Measurements from ENCODE around the gene TNF.

The TNF gene

DNA sequence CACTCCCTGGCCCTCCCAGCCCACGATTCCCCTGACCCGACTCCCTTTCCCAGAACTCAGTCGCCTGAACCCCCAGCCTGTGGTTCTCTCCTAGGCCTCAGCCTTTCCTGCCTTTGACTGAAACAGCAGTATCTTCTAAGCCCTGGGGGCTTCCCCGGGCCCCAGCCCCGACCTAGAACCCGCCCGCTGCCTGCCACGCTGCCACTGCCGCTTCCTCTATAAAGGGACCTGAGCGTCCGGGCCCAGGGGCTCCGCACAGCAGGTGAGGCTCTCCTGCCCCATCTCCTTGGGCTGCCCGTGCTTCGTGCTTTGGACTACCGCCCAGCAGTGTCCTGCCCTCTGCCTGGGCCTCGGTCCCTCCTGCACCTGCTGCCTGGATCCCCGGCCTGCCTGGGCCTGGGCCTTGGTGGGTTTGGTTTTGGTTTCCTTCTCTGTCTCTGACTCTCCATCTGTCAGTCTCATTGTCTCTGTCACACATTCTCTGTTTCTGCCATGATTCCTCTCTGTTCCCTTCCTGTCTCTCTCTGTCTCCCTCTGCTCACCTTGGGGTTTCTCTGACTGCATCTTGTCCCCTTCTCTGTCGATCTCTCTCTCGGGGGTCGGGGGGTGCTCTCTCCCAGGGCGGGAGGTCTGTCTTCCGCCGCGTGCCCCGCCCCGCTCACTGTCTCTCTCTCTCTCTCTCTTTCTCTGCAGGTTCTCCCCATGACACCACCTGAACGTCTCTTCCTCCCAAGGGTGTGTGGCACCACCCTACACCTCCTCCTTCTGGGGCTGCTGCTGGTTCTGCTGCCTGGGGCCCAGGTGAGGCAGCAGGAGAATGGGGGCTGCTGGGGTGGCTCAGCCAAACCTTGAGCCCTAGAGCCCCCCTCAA is 3.1 kb upstream of the TNF start, which contains the start of gene LTA:
LTA (plus strand) TSS at position 249 of the 871 bp plus-strand sequence; CDS start at position 703, 454 bp downstream.
- in situ Hi-C loops (cut with HindIII; ENCODE audit: low sequenced_read_pairs) = no loop called here

DNA sequence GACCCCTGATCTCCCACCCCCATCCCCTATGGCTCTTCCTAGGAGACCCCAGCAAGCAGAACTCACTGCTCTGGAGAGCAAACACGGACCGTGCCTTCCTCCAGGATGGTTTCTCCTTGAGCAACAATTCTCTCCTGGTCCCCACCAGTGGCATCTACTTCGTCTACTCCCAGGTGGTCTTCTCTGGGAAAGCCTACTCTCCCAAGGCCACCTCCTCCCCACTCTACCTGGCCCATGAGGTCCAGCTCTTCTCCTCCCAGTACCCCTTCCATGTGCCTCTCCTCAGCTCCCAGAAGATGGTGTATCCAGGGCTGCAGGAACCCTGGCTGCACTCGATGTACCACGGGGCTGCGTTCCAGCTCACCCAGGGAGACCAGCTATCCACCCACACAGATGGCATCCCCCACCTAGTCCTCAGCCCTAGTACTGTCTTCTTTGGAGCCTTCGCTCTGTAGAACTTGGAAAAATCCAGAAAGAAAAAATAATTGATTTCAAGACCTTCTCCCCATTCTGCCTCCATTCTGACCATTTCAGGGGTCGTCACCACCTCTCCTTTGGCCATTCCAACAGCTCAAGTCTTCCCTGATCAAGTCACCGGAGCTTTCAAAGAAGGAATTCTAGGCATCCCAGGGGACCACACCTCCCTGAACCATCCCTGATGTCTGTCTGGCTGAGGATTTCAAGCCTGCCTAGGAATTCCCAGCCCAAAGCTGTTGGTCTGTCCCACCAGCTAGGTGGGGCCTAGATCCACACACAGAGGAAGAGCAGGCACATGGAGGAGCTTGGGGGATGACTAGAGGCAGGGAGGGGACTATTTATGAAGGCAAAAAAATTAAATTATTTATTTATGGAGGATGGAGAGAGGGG is 1.9 kb upstream of the TNF start:
- in situ Hi-C loops (cut with HindIII; ENCODE audit: low sequenced_read_pairs) = no loop called here

DNA sequence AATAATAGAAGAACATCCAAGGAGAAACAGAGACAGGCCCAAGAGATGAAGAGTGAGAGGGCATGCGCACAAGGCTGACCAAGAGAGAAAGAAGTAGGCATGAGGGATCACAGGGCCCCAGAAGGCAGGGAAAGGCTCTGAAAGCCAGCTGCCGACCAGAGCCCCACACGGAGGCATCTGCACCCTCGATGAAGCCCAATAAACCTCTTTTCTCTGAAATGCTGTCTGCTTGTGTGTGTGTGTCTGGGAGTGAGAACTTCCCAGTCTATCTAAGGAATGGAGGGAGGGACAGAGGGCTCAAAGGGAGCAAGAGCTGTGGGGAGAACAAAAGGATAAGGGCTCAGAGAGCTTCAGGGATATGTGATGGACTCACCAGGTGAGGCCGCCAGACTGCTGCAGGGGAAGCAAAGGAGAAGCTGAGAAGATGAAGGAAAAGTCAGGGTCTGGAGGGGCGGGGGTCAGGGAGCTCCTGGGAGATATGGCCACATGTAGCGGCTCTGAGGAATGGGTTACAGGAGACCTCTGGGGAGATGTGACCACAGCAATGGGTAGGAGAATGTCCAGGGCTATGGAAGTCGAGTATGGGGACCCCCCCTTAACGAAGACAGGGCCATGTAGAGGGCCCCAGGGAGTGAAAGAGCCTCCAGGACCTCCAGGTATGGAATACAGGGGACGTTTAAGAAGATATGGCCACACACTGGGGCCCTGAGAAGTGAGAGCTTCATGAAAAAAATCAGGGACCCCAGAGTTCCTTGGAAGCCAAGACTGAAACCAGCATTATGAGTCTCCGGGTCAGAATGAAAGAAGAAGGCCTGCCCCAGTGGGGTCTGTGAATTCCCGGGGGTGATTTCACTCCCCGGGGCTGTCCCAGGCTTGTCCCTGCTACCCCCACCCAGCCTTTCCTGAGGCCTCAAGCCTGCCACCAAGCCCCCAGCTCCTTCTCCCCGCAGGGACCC is 981 bp upstream of the TNF start:
- in situ Hi-C loops (cut with HindIII; ENCODE audit: low sequenced_read_pairs) = no loop called here

DNA sequence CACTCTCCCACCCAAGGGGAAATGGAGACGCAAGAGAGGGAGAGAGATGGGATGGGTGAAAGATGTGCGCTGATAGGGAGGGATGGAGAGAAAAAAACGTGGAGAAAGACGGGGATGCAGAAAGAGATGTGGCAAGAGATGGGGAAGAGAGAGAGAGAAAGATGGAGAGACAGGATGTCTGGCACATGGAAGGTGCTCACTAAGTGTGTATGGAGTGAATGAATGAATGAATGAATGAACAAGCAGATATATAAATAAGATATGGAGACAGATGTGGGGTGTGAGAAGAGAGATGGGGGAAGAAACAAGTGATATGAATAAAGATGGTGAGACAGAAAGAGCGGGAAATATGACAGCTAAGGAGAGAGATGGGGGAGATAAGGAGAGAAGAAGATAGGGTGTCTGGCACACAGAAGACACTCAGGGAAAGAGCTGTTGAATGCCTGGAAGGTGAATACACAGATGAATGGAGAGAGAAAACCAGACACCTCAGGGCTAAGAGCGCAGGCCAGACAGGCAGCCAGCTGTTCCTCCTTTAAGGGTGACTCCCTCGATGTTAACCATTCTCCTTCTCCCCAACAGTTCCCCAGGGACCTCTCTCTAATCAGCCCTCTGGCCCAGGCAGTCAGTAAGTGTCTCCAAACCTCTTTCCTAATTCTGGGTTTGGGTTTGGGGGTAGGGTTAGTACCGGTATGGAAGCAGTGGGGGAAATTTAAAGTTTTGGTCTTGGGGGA is 754 bp downstream of the TNF start:
- in situ Hi-C loops (cut with HindIII; ENCODE audit: low sequenced_read_pairs) = no loop called here

DNA sequence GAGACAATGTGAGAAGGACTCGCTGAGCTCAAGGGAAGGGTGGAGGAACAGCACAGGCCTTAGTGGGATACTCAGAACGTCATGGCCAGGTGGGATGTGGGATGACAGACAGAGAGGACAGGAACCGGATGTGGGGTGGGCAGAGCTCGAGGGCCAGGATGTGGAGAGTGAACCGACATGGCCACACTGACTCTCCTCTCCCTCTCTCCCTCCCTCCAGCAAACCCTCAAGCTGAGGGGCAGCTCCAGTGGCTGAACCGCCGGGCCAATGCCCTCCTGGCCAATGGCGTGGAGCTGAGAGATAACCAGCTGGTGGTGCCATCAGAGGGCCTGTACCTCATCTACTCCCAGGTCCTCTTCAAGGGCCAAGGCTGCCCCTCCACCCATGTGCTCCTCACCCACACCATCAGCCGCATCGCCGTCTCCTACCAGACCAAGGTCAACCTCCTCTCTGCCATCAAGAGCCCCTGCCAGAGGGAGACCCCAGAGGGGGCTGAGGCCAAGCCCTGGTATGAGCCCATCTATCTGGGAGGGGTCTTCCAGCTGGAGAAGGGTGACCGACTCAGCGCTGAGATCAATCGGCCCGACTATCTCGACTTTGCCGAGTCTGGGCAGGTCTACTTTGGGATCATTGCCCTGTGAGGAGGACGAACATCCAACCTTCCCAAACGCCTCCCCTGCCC is 1.7 kb downstream of the TNF start:
- in situ Hi-C loops (cut with HindIII; ENCODE audit: low sequenced_read_pairs) = no loop called here

DNA sequence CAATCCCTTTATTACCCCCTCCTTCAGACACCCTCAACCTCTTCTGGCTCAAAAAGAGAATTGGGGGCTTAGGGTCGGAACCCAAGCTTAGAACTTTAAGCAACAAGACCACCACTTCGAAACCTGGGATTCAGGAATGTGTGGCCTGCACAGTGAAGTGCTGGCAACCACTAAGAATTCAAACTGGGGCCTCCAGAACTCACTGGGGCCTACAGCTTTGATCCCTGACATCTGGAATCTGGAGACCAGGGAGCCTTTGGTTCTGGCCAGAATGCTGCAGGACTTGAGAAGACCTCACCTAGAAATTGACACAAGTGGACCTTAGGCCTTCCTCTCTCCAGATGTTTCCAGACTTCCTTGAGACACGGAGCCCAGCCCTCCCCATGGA is 2.2 kb downstream of the TNF start:
- in situ Hi-C loops (cut with HindIII; ENCODE audit: low sequenced_read_pairs) = no loop called here

- in situ Hi-C loops (cut with HindIII; ENCODE audit: low sequenced_read_pairs) = no loop called here
Measured at GRCh38 chr6:31578184-31579118, 3.1 kb downstream of the TNF start.

- in situ Hi-C loops (cut with HindIII; ENCODE audit: low sequenced_read_pairs) = no loop called here
Measured at GRCh38 chr6:31579119-31579505, 3.7 kb downstream of the TNF start.

DNA sequence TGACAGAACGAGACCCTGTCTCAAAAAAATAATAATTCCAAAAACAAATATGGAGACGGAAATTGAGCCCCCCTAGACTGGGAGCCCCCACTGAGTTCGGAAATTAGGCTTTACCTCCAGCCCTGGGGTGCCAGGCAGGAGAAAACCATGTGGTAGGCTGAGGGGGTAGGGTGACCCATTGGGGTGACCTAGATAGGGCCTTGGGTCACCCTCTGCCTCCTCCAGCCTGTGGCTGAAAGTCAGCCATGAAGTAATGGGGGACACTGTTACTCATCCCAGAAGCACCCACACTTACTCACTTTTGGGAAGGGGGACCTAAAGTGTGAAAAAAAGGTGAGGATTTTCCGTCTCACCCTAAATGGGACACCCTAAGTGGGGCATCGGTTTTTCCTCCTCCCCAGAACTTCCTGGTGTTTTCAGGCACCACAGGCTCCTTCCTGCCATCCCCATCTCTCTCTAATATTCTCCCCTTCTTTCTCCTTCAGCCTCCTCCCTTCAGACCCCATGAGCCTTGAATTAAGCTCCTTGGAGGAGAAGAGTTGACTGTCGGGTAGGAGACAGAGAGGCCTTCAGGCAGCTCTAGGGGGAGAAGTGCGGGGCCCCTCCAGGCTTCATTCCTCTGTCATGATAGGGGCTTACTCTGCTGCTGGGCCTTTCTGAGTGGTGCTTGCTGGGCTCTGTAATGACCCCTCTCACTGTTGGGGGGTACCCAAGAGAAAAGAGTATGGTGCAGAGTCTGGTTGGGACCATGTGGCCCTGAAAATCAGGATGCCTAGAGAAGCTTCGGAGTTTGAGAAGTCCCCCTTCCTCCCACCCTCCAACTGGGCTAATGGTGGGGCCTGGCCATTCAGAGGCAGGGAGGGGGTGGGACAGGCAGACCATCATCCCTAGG is 4.4 kb downstream of the TNF start:
- in situ Hi-C loops (cut with HindIII; ENCODE audit: low sequenced_read_pairs) = loop anchor here (5.0 kb wide), 2 partner anchors 37 to 38 kb away; partner anchors contain the start of genes AIF1 and DDX39B

- in situ Hi-C loops (cut with HindIII; ENCODE audit: low sequenced_read_pairs) = loop anchor here (5.0 kb wide), 2 partner anchors 37 to 38 kb away; partner anchors contain the start of genes AIF1 and DDX39B
Measured at GRCh38 chr6:31580438-31580740, 5.0 kb downstream of the TNF start.

DNA sequence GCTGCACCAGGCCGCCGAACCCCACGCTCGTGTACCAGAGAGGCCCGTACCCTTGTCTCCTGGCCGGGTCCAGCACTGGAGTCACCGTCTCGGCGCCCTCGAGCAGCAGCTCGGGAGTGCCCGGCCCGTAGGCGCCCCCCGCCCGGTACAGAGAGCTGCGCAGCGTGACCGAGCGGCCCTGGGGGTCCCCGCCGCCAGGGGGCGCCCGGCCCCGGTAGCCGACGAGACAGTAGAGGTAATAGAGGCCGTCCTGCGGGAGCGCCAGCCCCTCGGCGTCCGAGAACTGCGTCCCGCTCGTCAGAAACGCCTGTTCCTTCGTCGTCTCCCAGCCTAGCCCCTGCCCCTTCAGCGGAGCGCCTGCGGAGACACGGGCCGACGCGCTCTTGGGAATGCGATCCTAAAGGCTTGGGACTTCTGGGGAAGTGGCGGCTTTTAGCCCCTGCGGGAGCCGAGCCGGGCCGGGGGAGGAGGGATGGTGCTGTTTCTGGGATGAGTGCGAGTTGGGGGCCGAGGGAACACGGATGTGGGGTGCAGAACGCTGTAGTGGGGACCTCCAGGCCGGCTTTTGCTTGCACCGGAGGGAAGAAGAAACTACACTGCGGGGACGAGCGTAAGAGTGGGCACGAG is 5.6 kb downstream of the TNF start:
- in situ Hi-C loops (cut with HindIII; ENCODE audit: low sequenced_read_pairs) = loop anchor here (5.0 kb wide), 2 partner anchors 36 to 39 kb away; partner anchors contain the start of genes AIF1 and DDX39B

GRCh38 chr6:31581434-31582229 is 6.3 kb downstream of the TNF start:
- in situ Hi-C loops (cut with HindIII; ENCODE audit: low sequenced_read_pairs) = loop anchor here (5.0 kb wide), 2 partner anchors 36 to 39 kb away; partner anchors contain the start of genes AIF1 and DDX39B

DNA sequence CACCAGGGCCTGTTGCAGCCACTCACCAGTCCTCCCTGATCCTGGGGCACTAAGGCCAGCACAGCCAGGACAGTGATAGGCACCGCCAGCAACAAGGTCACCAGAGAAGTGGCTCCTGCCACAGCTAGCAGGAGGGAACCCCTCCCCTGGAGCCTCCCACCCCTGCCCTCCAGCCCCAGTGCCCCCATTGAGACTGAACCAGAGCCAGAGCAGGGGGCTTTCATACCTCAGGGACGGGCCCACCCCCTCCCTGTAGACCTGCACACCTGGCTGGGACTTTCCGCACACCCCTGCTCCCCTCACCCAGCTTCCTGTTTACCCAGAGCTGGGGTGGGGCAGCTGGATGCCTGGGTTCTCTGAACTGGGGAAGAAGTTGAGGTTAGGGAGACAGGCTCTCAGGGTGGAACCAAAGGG is 6.9 kb downstream of the TNF start, which contains the start of gene LTB:
LTB (minus strand) TSS at position 195 of the 414 bp plus-strand sequence; CDS start at position 188, 7 bp downstream.
- in situ Hi-C loops (cut with HindIII; ENCODE audit: low sequenced_read_pairs) = loop anchor here (5.0 kb wide), 2 partner anchors 35 to 40 kb away; partner anchors contain the start of genes AIF1 and DDX39B

GRCh38 chr6:31585491-31585890 is 10.1 kb downstream of the TNF start:
- in situ Hi-C loops (cut with HindIII; ENCODE audit: low sequenced_read_pairs) = no loop called here

DNA sequence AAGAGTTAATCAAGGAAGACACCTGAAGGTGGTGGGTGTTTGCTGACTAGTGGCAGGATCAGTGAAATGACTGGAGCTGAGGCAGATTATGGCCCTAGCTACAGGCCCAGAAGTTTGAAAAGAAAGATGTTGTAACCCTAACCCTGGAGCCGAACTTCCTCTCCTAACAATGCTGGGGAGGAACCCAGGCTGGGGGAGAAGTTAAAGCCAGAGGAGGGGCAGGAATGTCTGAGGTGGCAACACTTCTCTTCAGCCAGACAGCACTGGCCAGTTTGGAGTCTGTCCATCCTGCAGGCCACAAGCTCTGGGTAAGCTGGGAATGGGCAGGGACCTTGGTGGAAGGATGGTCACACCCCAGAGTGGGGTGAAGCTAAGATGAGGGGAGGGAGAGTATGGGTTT is 10.6 kb downstream of the TNF start, which contains the start of gene LST1:
LST1 (plus strand) TSS at position 270 of the 400 bp plus-strand sequence. CDS start 1,023 bp downstream, outside the sequence.
- in situ Hi-C loops (cut with HindIII; ENCODE audit: low sequenced_read_pairs) = no loop called here
